IPS-18c (cell line): ENCODE measurements around the gene NPC1L1.

ENCODE experiments used
- H3K4me3 ChIP-seq: 2 replicates; pipeline ENCODE4 v1.7.0; 2013; ENCODE audit warnings: low read depth, mild to moderate bottlenecking, low read length, moderate library complexity; ENCODE audit not compliant: insufficient read depth
- H3K9me3 ChIP-seq: one replicate; pipeline ENCODE4 v1.6.1; 2013; ENCODE audit warnings: mild to moderate bottlenecking, low read length, moderate library complexity; ENCODE audit not compliant: control insufficient read depth, insufficient read depth

The NPC1L1 gene

GRCh38 chr7:44541876-44542610, 913 bp upstream of the NPC1L1 start:
- Histone ChIP-seq H3K9me3 (no peaks in the 10 kb centered on the region), H3K4me3 (no peak overlapping the region)

GRCh38 chr7:44540592-44541027, 520 bp downstream of the NPC1L1 start:
- Histone ChIP-seq H3K4me3 (no peak overlapping the region), H3K9me3 (no peaks in the 10 kb centered on the region)

- Histone ChIP-seq H3K4me3 (no peak overlapping the region), H3K9me3 (no peaks in the 10 kb centered on the region)
Measured at GRCh38 chr7:44539669-44540506, 1.2 kb downstream of the NPC1L1 start.

GRCh38 chr7:44538798-44539668, 2.1 kb downstream of the NPC1L1 start:
- H3K9me3 ChIP-seq, result no peaks in the 10 kb centered on the region
- H3K4me3 ChIP-seq, result no peak overlapping the region

GRCh38 chr7:44538093-44538797, 2.9 kb downstream of the NPC1L1 start:
- no peaks in the 10 kb centered on the region for H3K9me3 ChIP-seq
- H3K4me3 ChIP-seq, result no peak overlapping the region

- Histone ChIP-seq H3K9me3 (no peaks in the 10 kb centered on the region), H3K4me3 (no peak overlapping the region)
Measured at GRCh38 chr7:44537442-44537841, 3.7 kb downstream of the NPC1L1 start.

- Histone ChIP-seq H3K9me3 (no peaks in the 10 kb centered on the region), H3K4me3 (no peak overlapping the region)
Measured at GRCh38 chr7:44536090-44536489, 5.0 kb downstream of the NPC1L1 start.

- Histone ChIP-seq H3K4me3 (no peak overlapping the region), H3K9me3 (no peaks in the 10 kb centered on the region)
Measured at GRCh38 chr7:44535348-44536064, 5.6 kb downstream of the NPC1L1 start.

GRCh38 chr7:44534501-44534900, 6.6 kb downstream of the NPC1L1 start:
- no peaks in the 10 kb centered on the region for H3K9me3 ChIP-seq
- H3K4me3 ChIP-seq, result no peak overlapping the region

GRCh38 chr7:44534087-44534486, 7.0 kb downstream of the NPC1L1 start:
- H3K4me3 ChIP-seq, result no peak overlapping the region
- H3K9me3 ChIP-seq, result no peaks in the 10 kb centered on the region

- H3K4me3 ChIP-seq, result no peak overlapping the region
- H3K9me3 ChIP-seq, result no peaks in the 10 kb centered on the region
Measured at GRCh38 chr7:44533301-44534055, 7.7 kb downstream of the NPC1L1 start.

GRCh38 chr7:44531421-44532380, 9.4 kb downstream of the NPC1L1 start:
- Histone ChIP-seq H3K9me3 (no peaks in the 10 kb centered on the region), H3K4me3 (no peak overlapping the region)

GRCh38 chr7:44530990-44531389, 10.1 kb downstream of the NPC1L1 start:
- H3K4me3 ChIP-seq, result no peak overlapping the region
- H3K9me3 ChIP-seq, result no peaks in the 10 kb centered on the region

- Histone ChIP-seq H3K4me3 (no peak overlapping the region), H3K9me3 (no peaks in the 10 kb centered on the region)
Measured at GRCh38 chr7:44524811-44525388, 16.2 kb downstream of the NPC1L1 start.
